ENCODE measurements around the gene BDKRB2.
"Not testable (repeated sequence)": the region's sequence is repeated elsewhere in the genome, so short reads cannot be mapped to it uniquely, and the experiment has no call there.

Gene BDKRB2

DNA sequence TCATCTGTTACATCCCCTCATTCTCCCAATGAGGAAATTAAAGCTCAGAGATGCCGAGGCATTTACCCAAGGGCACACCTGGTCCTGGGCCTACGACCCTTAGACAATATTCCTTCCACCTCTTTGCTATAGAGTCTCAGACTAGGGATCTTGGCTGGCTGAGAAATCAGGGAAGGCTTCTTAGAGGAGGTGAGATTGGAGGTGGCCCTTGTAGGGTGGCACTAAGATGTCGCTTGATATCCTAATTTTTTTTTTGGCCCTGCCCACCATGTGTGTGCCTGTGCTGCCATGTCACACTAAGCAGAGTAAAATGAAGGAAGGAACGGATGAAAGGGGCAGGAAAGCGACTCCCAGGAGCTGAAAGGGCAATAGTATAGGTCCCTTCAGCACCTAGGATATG is 20.6 kb downstream of the BDKRB2 start:
- no peak for DNase-seq (ENCODE audit: low read depth in 3 of 3)

DNA sequence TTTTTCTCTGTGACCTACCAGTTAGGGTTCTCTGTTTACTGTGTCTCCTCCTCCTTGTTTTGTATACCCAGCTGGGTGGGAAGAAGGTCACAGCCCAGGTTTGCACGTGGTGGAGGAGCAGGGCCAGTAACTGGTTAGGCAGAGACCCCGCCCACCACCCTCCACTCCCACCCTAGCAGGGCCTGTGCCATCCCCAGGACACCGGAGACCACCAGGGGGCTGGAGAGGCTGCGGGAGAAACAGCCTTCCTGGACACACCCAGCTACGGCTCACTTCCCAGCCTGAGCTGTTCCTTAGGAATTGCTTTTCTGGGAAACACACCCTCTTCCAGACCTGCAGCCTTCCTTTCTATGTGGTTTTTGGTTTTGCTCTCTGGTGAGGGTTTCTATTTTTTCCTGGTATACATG is 21.1 kb downstream of the BDKRB2 start:
- no peak for DNase-seq (ENCODE audit: low read depth in 3 of 3)

DNA sequence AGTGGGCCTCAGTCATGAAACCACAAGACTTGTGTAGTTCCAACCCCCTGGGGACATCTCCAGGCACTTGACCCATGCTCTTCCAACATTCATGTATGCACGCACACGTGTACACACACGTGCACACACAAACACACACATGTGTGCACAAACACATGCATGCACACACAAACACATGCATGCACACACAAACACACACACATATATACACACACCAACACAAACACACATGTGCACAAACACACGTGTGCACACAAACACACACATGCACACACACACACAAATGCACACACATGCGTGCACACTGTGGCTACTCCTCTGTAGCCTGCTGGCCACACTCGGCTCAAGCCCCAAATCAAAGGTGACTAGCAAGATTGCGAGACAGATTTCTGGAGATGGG is 22.8 kb downstream of the BDKRB2 start:
- DNase-seq (ENCODE audit: low read depth in 3 of 3) = no peak

DNA sequence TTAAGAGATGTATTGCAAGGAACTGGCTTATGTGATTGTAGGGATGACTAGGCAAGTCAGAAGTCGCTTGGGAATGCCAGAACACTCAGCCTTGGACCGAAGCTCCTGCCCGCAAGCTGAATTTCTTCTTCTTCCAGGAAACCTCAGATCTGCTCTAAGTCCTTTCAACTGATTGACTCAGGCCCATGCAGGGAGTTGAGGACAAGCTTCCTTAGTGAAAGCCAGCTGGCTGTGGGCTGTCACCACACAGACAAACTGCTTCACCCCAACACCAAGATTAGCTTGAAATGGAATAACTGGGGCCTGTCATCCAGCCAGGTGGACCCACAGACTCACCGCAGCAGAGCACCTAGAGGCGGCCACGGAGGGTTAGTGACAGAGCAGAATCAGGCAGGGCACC is 24.7 kb downstream of the BDKRB2 start:
- DNase-seq (ENCODE audit: low read depth in 3 of 3) = no peak

DNA sequence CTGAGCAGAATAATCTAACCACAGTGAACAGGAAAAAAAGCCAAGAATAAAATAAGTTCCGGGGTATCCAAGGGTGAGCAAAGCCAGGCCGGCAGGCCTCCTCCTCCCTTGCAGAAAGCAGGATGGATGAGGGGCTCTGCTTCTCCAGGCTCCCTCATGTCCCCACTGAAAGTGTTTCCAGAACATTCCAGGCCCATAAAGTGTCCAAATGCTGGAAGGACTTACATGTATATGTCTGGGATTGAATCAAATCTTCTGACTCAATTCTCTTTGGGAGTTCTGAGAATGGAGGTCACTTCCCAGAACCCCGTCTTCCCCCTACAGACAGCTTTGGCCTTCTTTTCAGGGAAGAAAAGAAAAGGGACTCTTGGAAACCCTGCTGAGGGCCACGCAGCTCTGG is 26.4 kb downstream of the BDKRB2 start:
- no peak for DNase-seq (ENCODE audit: low read depth in 3 of 3)

DNA sequence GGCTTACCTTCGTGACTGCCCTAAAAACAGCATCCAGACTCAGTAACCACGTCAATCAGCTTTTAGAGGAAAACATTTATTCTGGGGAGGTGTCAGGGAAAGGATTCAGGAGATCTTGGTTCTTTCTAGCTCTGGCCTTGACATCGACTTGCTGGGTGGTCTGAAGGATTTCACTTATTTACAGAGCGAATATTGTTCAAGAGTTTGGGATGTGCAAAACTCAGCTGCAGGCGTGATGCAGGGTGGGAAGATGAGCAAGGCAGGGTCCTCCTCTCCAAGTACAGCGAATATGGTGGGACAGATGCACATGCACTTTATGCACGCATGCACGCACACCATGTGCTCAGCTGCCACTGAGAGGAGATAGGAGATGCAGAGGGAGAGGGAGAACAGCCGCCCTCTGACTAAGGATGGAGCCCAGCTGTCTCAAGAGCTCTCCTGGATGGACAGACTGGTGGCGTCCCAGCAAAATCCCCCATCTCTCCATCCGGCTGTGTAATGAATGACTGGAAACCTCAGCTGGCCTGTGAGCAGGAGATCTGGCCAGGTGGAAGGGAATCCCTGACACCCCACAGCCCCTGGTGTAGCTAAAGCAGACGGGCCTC is 27.0 kb downstream of the BDKRB2 start:
- no peak for DNase-seq (ENCODE audit: low read depth in 3 of 3)

DNA sequence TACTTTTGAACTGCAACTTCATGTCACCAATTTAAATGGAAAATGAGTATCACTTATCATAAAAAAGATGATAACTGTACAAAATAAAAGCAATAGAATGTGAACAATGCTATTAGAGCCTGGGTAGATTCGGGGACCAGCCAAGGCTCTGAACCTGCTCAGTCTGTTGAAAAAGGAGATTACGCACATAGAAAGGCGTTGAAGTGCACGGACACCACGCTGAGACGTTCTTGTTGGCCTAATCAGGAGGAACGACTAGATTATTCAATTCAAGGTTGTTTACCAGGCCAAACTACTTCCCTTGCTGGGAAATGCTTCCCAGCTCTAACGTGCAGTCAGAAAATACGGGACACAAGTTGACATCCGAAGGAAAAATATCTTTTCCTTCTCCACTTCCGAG is 27.9 kb downstream of the BDKRB2 start:
- DNase-seq (ENCODE audit: low read depth in 3 of 3) = no peak

DNA sequence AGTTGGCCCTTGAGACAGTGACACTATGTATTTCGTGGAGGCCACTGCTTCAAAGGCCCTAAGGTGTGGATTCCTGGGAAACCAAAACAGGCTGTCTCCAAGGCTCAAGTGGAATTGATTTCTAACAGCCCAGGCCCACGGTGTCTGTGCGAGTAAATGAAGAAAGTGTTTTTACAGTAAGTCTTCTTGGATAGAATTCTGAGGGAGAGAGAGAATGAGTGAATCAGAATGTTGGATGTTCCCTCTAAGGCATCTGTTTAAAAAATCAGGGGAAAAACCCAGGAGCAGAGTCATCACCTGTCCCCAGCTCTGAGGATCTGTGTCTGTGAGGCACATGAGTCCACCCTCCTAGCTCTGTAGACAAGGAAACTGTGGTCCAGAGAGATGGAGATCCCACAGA is 29.0 kb downstream of the BDKRB2 start:
- no peak for DNase-seq (ENCODE audit: low read depth in 3 of 3)

DNA sequence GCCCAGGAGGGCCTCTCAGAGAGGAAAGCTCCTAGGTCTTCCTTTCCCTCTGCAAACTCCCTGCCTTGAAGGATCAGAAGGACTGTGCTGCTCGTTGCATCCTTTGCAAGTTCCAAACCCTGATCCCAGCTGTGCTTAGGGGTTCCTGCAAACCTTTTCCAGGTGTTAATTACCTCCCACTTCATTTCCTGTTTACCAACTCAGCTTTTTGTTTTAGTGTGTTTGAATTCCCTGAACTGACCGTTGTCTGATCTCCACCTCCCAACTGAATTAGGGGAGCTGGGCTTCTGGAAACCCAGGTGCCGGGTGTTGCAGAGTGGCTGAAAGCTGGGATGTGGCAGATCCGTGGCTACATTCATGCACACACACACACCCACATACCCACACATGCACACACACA is 30.8 kb downstream of the BDKRB2 start:
- DNase-seq (ENCODE audit: low read depth in 3 of 3) = no peak

DNA sequence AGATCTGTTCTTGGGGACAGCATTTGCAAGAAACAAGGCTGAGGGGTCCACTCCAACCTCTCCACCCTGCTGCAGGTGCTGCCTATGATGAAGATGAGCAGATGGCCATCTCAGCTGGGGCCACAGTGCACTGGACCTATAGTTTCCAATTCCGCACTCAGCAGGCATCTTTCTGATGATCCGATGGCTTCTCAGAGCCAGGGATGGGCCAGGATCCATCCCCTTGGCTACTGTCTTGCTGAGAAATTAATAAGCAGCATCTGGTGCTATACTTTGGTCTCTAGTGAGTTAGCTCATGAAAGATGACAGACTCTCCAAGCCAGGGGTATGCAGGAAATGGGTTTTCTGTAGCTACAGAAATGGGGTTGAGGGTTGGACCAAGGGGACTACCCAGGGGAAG is 33.0 kb downstream of the BDKRB2 start:
- DNase-seq (ENCODE audit: low read depth in 3 of 3) = no peak

DNA sequence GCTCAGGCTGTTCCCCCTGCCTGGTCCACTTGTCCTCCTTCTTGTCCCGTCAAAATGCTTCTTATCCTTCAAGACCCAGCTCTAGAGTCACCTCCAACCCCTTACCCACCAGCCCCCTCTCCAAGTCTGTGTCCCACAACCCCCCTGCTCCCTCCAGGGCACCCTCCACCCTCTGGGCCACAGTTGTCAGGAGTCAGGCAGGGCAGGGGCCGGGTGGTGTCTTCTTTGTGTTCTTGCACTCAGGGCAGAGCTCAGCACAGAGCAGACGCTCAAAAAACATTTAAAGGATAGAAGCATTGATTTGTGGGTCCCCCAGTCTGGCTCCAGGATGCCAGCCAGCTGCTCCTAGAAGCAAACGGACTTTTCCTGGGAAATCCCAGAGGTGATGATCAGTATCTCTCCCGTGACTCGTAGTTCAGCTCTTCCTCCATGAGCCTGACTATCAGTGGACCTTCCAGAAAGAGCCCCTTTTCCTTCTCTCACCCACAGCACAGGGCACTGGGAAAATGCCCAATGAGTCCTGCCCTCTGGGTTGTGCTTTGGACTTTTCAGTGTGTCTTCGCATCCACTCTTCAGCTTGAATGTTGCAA is 34.1 kb downstream of the BDKRB2 start:
- DNase-seq (ENCODE audit: low read depth in 3 of 3) = no peak

DNA sequence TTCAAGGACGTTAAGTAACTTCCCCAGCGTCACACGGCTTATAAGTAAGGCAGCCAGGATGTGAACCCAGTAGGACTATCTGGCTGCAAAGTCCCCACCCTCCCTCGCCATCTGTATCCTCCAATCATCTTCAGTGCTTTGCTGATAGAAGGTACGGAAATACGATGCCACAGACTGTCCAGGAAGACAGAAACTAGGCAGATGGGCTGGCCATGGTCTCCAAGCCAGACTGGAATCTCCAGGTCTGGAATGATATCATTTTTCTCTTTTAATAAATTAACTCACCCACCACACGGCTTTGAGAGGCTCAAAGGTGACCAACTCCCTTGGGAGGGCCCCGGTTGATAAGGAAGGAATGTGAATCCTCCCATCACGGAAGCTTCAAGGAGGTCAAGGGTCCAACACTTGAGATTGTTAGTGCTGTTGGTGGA is 35.1 kb downstream of the BDKRB2 start:
- DNase-seq (ENCODE audit: low read depth in 3 of 3) = no peak

DNA sequence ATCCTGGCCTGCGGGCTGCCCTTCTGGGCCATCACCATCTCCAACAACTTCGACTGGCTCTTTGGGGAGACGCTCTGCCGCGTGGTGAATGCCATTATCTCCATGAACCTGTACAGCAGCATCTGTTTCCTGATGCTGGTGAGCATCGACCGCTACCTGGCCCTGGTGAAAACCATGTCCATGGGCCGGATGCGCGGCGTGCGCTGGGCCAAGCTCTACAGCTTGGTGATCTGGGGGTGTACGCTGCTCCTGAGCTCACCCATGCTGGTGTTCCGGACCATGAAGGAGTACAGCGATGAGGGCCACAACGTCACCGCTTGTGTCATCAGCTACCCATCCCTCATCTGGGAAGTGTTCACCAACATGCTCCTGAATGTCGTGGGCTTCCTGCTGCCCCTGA is 36.0 kb downstream of the BDKRB2 start:
- DNase-seq (ENCODE audit: low read depth in 3 of 3) = no peak

DNA sequence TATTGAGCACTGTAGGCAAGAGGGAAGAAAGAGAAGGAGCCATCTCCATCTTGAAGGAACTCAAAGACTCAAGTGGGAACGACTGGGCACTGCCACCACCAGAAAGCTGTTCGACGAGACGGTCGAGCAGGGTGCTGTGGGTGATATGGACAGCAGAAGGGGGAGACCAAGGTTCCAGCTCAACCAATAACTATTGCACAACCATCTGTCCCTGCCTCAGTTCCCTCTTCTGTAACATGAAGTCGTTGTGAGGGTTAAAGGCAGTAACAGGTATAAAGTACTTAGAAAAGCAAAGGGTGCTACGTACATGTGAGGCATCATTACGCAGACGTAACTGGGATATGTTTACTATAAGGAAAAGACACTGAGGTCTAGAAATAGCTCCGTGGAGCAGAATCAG is 37.5 kb downstream of the BDKRB2 start:
- DNase-seq (ENCODE audit: low read depth in 3 of 3) = no peak

DNA sequence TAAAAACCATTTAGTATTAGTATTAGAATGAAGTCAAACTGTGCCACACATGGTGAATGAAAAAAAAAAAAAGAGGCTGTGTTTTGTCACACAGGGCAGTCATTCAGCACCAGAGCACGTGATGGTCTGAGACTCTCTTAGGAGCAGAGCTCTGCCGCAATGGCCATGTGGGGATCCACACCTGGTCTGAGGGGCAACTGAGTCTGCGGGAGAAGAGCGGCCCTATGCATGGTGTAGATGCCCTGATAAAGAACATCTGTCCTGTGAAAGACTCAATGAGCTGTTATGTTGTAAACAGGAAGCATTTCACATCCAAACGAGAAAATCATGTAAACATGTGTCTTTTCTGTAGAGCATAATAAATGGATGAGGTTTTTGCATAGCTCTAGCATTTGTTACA is 39.1 kb downstream of the BDKRB2 start:
- no peak for DNase-seq (ENCODE audit: low read depth in 3 of 3)

DNA sequence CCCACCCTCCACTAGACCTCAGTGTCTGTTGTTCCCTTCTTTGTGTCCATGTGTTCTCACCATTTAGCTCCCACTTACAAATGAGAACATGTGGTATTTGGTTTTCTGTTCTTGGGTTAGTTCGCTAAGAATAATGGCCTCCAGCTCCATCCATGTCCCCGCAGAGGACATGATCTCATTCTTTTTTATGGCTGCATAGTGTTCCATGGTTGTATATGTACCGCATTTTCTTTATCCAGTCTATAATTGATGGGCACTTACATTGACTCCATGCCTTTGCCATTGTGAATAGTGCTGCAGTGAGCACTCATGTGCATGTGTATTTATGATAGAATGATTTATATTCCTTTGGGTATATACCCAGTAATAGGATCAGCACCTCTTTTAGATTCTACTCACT is 40.4 kb downstream of the BDKRB2 start:
- DNase-seq (ENCODE audit: low read depth in 3 of 3) = not testable (repeated sequence)

DNA sequence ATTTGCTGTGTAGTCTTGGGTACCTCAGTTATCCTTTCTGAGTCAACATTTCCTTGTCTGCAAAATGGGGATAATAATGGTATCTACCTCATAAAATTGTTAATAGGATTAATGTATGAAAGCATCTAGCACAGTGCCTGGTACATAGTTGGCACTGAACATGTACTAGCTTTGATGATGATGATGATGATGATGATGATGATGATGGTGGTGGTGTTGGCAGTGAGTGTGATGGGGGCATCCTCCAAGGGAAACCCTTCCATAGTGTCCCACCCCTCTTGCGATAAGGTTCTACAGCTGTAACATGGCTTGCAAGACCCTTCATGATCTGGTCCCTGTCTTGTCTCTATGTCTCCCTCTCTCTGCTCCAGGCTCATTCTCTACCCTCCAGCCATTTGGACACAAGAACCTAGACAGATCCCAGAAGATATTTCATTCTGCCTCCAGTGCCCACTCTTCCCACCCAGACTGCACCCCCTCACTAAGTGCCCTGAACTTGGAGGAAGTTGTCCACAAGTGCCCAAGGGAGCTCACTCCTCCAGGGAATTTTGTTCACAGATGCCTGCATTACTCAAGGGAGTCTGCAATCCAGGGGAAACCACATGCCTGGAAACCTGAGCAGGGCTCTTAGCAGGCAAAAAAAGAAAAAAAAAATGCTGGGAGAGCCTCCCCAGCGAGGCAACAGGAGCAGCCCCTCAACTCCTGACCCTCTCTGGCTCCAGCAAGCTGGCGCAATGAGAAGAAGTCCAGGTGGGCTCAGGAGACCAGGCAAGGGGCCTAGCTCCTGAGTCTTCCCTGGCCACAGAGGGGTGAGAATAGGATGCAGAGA is 41.3 kb downstream of the BDKRB2 start:
- DNase-seq (ENCODE audit: low read depth in 3 of 3) = no peak

DNA sequence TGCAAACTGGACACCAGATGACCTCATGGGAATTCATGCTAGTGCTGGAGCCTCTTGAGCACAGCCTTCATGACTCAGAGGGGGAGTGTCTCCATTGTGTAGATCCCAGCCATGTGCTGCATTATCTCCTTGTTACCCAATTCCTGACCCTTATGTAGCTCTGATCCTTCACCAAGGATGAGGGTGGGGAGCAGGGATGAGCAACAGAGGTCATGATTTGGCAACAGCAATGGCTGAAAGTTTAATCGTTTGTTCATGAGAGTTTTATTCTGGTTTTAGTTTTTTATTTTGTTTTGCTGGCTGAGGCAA is 41.9 kb downstream of the BDKRB2 start:
- DNase-seq (ENCODE audit: low read depth in 3 of 3) = no peak

DNA sequence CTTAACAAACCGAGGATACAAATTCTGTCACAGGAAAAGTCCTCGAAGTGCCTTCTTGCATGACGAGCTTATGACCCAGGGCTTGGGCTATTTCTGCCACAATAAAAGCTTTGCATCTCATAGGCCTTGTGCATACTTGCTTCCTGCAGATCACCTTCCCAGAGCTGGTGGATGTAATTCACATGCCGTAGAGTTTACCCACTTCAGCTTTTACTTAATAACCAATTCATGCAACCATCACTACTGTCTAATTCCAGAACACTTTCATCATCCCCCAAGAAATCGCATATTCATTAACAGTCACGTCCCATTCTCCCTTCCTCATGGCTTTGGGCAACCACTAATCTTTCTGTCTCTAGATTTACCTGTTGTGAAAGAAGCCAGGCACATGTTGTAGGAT is 42.4 kb downstream of the BDKRB2 start:
- DNase-seq (ENCODE audit: low read depth in 3 of 3) = no peak

DNA sequence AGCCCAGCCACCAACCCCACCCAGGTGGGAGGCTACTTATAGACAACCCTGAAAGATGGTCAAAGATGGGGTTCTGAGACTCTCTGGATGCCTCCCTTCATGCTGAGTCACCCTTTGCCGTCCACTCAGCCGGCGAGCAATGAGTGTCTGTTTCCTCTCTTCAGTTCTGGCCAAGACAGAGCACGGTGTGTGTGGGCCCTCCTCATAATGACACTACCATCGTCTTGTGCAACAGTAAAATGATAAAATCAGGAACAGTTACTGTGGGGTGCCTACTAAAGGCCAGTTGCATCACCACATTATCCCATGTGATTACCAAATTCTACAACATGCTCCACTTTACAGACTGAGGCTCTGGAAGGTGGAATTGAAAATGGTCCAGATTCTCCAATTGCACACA is 44.4 kb downstream of the BDKRB2 start:
- DNase-seq (ENCODE audit: low read depth in 3 of 3) = no peak

DNA sequence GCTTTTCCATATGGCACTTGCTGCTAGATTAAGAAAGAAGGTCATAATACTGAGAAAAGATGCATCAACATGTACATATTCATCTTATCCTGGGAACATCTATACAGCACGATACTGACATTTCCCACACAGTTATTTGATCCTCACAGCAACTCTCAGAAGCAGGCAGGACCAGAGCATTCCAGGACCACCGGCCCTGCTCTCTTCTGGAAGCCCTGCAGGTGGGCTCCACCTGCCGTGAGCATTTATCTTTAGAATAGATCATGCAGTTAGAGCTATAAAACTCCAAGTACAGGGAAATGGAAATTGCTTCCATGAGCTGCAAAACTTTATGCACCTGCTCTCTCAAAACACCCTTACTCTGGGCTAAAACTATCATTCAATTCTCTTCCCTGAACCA is 45.8 kb downstream of the BDKRB2 start:
- DNase-seq (ENCODE audit: low read depth in 3 of 3) = no peak

DNA sequence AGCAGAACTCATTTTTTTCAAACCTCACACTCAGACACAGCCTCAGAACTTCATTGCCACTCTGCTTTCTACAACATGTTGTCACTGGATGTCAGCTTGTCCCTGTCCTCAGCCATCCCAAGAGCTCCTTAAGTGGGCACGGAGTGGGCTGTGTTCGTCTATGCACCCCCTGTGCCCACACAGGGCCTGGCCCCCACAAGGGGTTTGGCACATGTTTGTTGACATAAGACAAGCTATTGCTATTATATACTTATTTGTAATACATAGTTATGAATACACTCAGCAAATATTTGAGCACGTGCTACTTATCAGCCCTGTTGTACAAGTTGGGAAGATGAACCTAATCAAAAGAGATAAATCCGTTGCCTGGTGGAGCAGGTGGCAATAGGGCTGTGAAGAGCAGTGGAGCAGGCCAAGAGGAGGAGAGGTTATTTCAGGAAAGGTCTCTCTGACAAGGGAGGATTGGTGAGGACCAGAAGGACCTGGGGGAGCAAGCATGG is 47.1 kb downstream of the BDKRB2 start:
- DNase-seq (ENCODE audit: low read depth in 3 of 3) = no peak

DNA sequence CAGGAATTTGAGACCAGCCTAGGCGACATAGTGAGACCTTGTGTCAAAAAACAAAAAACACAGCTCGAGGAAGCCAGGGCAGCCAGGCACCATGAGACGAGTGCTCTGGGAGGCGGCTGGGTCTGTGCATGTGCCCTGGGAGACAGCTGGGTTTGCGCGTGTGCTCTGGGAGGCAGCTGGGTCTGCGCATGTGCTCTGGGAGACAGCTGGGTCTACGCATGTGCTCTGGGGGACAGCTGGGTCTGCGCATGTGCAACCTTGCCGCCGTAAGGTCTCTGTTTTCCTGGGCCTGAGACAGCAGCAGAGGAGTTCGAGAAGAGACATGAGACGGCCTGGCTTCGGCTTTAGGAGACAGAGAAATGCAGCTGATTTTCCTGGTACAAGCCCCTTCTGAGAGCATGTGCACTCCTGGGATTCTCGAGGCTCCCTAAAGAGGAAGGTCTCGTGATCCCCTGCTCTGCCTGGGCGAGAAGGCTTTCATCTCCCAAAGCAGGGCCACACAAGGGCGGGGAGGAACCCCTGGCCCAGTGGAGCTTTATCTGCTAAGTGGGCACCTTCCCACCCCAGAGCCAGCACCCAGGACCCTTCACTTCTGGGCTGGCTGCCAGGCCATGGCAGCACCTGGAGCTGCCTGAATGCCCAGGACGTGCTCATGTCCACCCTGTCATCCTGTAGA is 47.8 kb downstream of the BDKRB2 start:
- no peak for DNase-seq (ENCODE audit: low read depth in 3 of 3)
